ENCODE measurements around the gene THRA.

DNA sequence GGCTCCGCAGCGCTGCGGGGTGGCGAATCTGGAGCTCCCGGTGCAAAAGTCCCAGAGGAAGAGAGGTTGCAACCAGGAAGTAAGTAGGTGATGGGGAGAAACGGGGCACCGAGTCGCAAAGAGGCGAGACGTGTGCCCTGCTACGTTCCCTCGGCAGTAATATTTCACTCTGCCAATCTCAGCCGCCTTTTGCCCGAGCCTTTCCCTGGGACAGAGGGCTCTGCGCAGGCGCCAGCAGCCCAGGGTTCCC is 37.6 kb downstream of the THRA start, which contains the start of gene NR1D1:
- peak; percentile 96 to 99 (median 98) for TF ChIP-seq POLR2AphosphoS5 (IDR thresholded peaks at IDR 0.05)
- no peak for TF ChIP-seq CTCF (IDR thresholded peaks at IDR 0.05)
